Measurements from ENCODE around the gene PAN2.

DNA sequence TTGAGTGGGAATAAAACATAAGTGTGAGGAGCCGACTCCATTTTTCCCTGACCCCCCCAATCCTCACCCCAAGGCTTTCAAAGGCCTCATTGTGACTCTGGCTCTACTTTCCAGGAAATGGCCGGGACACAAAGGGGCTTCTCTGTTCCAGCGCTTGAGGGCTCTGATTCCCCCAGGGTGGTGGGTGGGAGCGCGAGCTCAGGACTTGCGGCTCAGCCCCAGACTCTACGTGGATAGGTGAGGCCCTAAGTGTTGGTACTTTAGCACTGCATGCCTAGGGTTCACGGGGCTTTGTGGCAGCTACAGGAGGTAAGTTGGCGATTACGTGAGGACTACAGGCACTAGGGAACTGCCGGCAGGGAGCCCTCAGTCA lies 18.6 kb downstream of the PAN2 start:
- TF ChIP-seq ZNF274 (IDR thresholded peaks at IDR 0.05; ENCODE audit: low read depth, low read length) (no peak), YY1 (IDR thresholded peaks at IDR 0.05; ENCODE audit: insufficient read depth, insufficient read length) (no peak), SUZ12 (IDR thresholded peaks at IDR 0.05; ENCODE audit: extremely low read depth, insufficient read depth, insufficient read length) (no peak)

Measured in NT2/D1 (cell line).